GM21619 (cell line): ENCODE data around the gene SKI.
"Not testable (repeated sequence)": the region's sequence is repeated elsewhere in the genome, so short reads cannot be mapped to it uniquely, and the experiment has no call there.

Experiments used
- ATAC-seq: cut with Tn5 transposase; IDR thresholded peaks from one replicate; pipeline ENCODE4 v1.9.1; 2021; ENCODE audit not compliant: unreplicated experiment

The SKI gene

GRCh38 chr1:2318314-2319278, 90.5 kb downstream of the SKI start:
- ATAC-seq = no peak

GRCh38 chr1:2319291-2319690, 91.2 kb downstream of the SKI start:
- ATAC-seq = no peak

DNA sequence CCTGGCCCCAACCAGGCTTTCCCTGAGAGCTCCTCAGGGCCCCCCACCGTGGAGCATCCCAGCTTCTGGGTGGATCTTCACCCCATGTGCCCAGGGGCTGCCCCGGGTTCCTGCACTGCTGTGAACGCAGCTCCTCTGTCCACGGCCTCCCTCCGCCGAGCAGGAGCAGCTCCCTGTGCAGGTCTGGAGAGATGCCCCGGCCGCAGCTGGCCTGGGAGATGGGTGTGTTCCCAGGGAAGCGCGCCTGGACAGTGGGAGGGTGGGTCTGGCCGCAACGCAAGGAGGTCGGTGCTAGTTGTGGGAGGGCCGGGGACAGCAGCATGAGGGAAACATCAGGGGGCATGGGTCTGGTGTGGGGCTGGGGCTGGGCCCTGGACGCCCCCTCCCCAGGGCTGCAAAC, 91.9 kb downstream of the SKI start:
- no peak for ATAC-seq

GRCh38 chr1:2320760-2321667, 92.9 kb downstream of the SKI start:
- ATAC-seq = no peak

- ATAC-seq = no peak
These were observed 94.0 kb downstream of the SKI start for GRCh38 chr1:2322065-2322571.

DNA sequence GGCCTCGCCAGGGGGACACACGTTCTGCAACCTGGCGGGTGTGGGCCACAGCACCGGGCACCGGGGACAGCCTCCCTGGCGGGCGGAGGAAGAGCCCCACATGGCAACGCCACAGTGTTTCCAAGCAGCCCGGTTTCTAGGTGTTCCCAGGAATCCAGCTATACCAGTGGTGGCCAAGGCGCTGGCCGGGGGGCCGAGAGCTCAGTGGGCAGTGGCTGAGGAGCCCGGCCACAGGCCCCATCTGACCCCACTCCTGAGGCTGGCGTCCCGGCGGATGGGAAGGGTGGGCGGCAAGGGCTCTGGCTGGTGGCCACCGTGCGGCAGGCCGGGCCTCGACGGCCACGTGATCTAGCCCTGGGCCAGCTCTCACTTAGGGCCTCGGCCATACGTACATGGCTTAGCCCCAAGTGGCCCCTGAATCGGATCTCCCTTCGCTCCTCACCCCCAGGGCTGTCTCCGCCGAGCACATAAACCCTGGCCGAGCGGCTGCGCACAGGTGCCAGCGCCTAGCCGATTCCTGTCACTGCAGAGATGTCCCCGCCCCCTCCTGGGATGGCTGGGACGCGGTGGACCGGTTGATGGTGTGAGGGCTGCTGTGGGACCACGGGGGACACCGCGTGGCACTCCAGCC, 94.6 kb downstream of the SKI start:
- ATAC-seq = no peak

- no peak for ATAC-seq
These were observed 95.4 kb downstream of the SKI start for GRCh38 chr1:2323451-2323974.

GRCh38 chr1:2324553-2325366, 96.6 kb downstream of the SKI start:
- ATAC-seq = no peak

DNA sequence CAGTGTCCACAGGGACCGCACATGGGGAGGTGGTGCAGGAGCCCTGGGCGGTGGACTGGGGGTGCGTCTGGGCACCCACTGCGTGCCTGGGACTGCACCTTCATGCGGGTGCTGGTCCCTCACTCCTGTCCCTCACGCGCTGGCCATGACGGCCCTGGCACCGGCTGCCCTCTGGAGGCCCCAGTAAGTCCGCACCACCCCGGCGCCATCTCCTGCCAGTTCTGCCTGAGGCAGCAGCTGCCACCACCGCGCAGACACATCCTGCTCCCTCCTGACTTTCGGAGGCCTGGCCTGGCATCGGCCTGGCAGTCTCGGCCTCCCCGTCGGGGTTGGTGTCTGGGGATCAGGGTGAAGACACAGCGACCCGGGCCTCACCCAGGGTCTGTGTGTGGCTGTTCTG, 98.4 kb downstream of the SKI start:
- ATAC-seq = no peak

GRCh38 chr1:2327162-2327561, 99.0 kb downstream of the SKI start:
- ATAC-seq = not testable (repeated sequence)

- no peak for ATAC-seq
These were observed 99.7 kb downstream of the SKI start for GRCh38 chr1:2327841-2328240.

GRCh38 chr1:2328676-2329455, 100.7 kb downstream of the SKI start:
- no peak for ATAC-seq

- no peak for ATAC-seq
These were observed 101.9 kb downstream of the SKI start for GRCh38 chr1:2330035-2330434.

GRCh38 chr1:2330519-2331199, 102.5 kb downstream of the SKI start:
- no peak for ATAC-seq

GRCh38 chr1:2331200-2331544, 103.1 kb downstream of the SKI start:
- ATAC-seq = no peak

- ATAC-seq = not testable (repeated sequence)
These were observed 103.5 kb downstream of the SKI start for GRCh38 chr1:2331580-2331979.

GRCh38 chr1:2334366-2334765, 106.2 kb downstream of the SKI start:
- no peak for ATAC-seq

DNA sequence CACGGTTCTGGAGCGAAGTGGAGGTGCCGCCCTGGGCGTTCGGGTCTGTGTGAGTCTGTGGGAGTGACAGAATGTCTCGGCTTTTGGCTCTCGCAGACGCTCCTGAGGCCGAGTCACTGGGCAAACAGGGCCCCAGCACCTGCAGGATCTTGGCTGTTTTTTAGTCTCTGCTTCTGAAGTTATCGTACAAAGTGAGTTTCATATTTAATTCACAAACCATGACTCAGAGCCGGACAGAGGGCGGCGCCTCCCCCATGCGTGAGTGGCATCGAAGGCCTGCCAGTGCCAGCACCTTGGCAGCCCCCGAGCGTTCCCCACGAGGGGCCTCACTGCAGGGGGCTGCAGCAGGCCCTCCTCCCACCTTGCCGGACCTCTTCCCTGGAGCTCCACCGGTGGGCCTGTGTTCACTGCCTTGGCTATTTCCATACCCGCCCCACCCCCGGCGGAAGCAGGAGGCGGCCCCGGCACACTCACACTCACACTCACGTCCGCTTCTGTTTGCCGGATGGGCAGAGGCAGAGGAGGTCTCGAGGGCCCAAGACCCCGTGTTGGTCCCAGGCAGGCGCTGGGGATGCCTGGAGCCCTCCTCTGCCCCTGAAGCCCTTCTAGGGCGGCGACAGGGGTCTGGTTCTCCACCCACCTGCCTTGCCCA, 106.9 kb downstream of the SKI start:
- ATAC-seq = no peak
